GM10248 (cell line): ENCODE results near the gene BCAT1.

Experiments
- CTCF ChIA-PET: fragments of 300-600 bp; sonication (Branson Sonifier 250); formaldehyde crosslinking; extraction: SDS; loops from one replicate; lab custom pipeline; 2021; ENCODE audit warnings: antibody characterized with exemption; lab: Yijun Ruan, JAX
- POLR2A ChIA-PET: fragments of 350-650 bp; sonication (Branson Sonifier 250); formaldehyde crosslinking; extraction: SDS; loops from one replicate; lab custom pipeline; 2020; ENCODE audit warnings: antibody characterized with exemption; lab: Yijun Ruan, JAX
- DNase-seq: peaks from one replicate; pipeline ENCODE4 v3.0.0; 2012; ENCODE audit errors: extremely low spot score
- TF ChIP-seq, protein P1 (sequence below): IDR thresholded peaks from 2 replicates; pipeline ENCODE4 v1.5.1; 2012; ENCODE audit warnings: mild to moderate bottlenecking, low read depth; ENCODE audit errors: extremely low read depth, missing control alignments, control extremely low read depth

Gene BCAT1

DNA sequence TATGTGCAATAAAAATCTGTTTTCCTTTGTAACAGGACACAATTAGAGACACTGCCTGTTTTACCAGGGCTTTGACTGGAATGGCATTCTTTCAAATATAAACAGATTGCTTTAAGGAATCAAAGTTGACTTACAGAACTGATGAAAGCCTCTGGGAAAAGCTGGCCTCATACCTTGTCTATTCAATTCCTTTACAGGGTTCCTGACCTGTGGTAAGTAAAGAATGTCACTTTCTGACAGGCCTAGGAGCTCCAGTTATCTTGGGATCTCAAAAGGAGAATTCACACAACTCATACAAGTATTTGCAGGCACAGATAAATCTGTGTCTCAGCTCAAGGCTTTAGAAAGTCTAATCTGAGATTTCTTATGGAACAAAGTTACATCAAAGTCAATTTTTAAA, 88.4 kb downstream of the BCAT1 start:
- POLR2A ChIA-PET: no interaction called here
- TF ChIP-seq, protein P1, sequence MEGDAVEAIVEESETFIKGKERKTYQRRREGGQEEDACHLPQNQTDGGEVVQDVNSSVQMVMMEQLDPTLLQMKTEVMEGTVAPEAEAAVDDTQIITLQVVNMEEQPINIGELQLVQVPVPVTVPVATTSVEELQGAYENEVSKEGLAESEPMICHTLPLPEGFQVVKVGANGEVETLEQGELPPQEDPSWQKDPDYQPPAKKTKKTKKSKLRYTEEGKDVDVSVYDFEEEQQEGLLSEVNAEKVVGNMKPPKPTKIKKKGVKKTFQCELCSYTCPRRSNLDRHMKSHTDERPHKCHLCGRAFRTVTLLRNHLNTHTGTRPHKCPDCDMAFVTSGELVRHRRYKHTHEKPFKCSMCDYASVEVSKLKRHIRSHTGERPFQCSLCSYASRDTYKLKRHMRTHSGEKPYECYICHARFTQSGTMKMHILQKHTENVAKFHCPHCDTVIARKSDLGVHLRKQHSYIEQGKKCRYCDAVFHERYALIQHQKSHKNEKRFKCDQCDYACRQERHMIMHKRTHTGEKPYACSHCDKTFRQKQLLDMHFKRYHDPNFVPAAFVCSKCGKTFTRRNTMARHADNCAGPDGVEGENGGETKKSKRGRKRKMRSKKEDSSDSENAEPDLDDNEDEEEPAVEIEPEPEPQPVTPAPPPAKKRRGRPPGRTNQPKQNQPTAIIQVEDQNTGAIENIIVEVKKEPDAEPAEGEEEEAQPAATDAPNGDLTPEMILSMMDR: no peak
- DNase-seq: no peak
- CTCF ChIA-PET: interaction anchor here (1.2 to 1.8 kb wide), 4 partner anchors 8 to 269 kb away, joined by 3 to 6 read pairs (median 4); no protein-coding TSS in a partner anchor

- TF ChIP-seq, protein P1: no peak
- CTCF ChIA-PET: interaction anchor here (1.1 to 8.4 kb wide), 4 partner anchors 10 to 105 kb away, joined by 3 to 57 read pairs (median 6); no protein-coding TSS in a partner anchor
Observed at GRCh38 chr12:24856541-24856940, 92.4 kb downstream of the BCAT1 start.

DNA sequence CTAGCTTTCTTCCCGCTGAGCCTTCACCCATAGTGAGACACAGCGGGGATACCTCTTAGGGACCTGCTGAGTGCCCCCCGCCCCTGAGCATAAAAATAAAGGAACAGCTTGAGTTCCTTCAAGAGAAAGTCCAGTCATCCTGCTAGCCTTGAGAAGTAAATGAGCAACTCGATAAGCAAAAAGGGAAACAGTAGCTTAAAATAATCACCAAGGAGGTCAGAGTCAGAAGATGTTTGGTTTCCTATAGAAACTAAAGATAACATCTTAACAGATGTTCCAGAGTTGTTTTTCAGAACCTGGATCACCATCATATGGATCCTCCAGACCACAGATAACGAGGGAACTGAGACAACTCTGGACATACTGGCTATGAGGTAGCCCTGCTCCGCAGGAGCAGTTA, 94.0 kb downstream of the BCAT1 start:
- ChIA-PET CTCF (interaction anchor here (0.6 to 8.4 kb wide), 5 partner anchors 10 to 79 kb away, joined by 3 to 57 read pairs (median 3); no protein-coding TSS in a partner anchor), POLR2A (no interaction called here)
- TF ChIP-seq, protein P1: no peak
- no peak for DNase-seq

More at GRCh38 chr12:24856541-24856940, 92.4 kb downstream of the BCAT1 start:
- POLR2A ChIA-PET: no interaction called here
- no peak for DNase-seq

DNA sequence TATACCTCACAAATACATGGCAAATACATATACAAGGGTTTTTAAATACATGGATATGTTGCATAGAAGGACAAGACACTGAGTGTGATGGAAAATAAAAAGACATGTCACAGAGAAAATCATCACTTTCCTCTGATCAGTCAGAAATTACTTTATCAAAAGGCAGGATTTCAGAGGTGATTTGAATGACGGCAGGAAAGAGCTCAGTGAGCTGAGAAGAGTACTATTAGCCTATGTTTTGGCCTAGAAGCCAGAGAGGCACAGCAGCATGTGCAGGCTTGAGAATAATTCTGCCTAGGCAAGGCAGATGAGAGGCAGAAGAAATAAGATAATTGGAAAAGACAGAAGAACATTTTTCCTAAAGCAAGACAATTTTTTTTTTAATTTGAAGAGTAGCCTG, 94.9 kb downstream of the BCAT1 start:
- POLR2A ChIA-PET: interaction anchor here (0.7 to 1.5 kb wide), 2 partner anchors 15 to 97 kb away, joined by 4 to 8 read pairs; no protein-coding TSS in a partner anchor
- TF ChIP-seq, protein P1: no peak
- DNase-seq: no peak
- CTCF ChIA-PET: interaction anchor here (0.6 to 8.4 kb wide), 7 partner anchors 7 to 272 kb away, joined by 3 to 57 read pairs (median 4); no protein-coding TSS in a partner anchor

- no peak for DNase-seq
- TF ChIP-seq, protein P1: no peak
- ChIA-PET POLR2A (interaction anchor here (1.5 kb wide), 1 partner anchor 14 kb away, joined by 4 read pairs; no protein-coding TSS in a partner anchor), CTCF (interaction anchor here (1.0 to 8.4 kb wide), 7 partner anchors 8 to 273 kb away, joined by 3 to 57 read pairs (median 4); no protein-coding TSS in a partner anchor)
Observed at GRCh38 chr12:24853588-24853987, 95.3 kb downstream of the BCAT1 start.

GRCh38 chr12:24853094-24853493, 95.8 kb downstream of the BCAT1 start:
- no peak for DNase-seq
- CTCF ChIA-PET: interaction anchor here (1.2 to 8.4 kb wide), 8 partner anchors 8 to 275 kb away, joined by 3 to 57 read pairs (median 4); no protein-coding TSS in a partner anchor
- TF ChIP-seq, protein P1: no peak
- POLR2A ChIA-PET: interaction anchor here (1.5 kb wide), 1 partner anchor 14 kb away, joined by 4 read pairs; no protein-coding TSS in a partner anchor
